GM12878 (cell line): ENCODE data around the gene IL10. TPM values are rescaled to one million over a fixed set of nuclear protein-coding genes. Genes with fewer than 3 reads are reported as not detected.

Experiments
- ATF7 ChIP-seq: fragments of 450-650 bp; IDR thresholded peaks from 2 replicates; pipeline ENCODE4 v1.6.1; 2016; ENCODE audit warnings: low read depth, mild to moderate bottlenecking
- BCL11A ChIP-seq: IDR thresholded peaks from 2 replicates; pipeline ENCODE4 v1.6.1; 2011; ENCODE audit warnings: low read depth, low read length
- BMI1 ChIP-seq: fragments of 450-650 bp; IDR thresholded peaks from 2 replicates; pipeline ENCODE4 v1.6.1; 2016; ENCODE audit warnings: mild to moderate bottlenecking, moderate library complexity, borderline replicate concordance
- CHD4 ChIP-seq: fragments of 200-600 bp; sonication (generic); IDR thresholded peaks from 2 replicates; pipeline ENCODE4 v1.6.1; 2016; ENCODE audit warnings: mild to moderate bottlenecking
- CREM ChIP-seq: IDR thresholded peaks from 2 replicates; pipeline ENCODE4 v1.6.1; 2014; ENCODE audit warnings: antibody characterized with exemption, low read depth
- DPF2 ChIP-seq: fragments of 450-650 bp; IDR thresholded peaks from 2 replicates; pipeline ENCODE4 v1.6.1; 2017; ENCODE audit warnings: mild to moderate bottlenecking
- EGR1 ChIP-seq, 2 experiments: IDR thresholded peaks; 1 replicate in 1 of 2; 2 replicates in 1 of 2; pipeline ENCODE4 v1.6.1; 2011 to 2012; ENCODE audit warnings: low read depth in 2 of 2, low read length in 2 of 2, borderline replicate concordance in 1 of 2, mild to moderate bottlenecking in 1 of 2, moderate library complexity in 1 of 2
- ESRRA ChIP-seq: IDR thresholded peaks from 2 replicates; pipeline ENCODE4 v1.6.1; 2012; ENCODE audit warnings: mild to moderate bottlenecking, low read length, improper control_type of control experiment
- HDAC2 ChIP-seq: fragments of 200-600 bp; sonication (generic); IDR thresholded peaks from 2 replicates; pipeline ENCODE4 v1.6.1; 2017
- HSF1 ChIP-seq: fragments of 150-350 bp; IDR thresholded peaks from 2 replicates; pipeline ENCODE4 v1.6.1; 2014; ENCODE audit warnings: mild to moderate bottlenecking, low read depth, low read length
- IKZF1 ChIP-seq: fragments of 450-650 bp; conservative IDR thresholded peaks from 2 replicates; pipeline ENCODE4 v1.6.1; 2017; ENCODE audit warnings: antibody characterized with exemption, mild to moderate bottlenecking
- IRF4 ChIP-seq: IDR thresholded peaks from 2 replicates; pipeline ENCODE4 v1.6.1; 2011; ENCODE audit warnings: low read depth, low read length
- MEF2A ChIP-seq: IDR thresholded peaks from 2 replicates; pipeline ENCODE4 v1.6.1; 2011; ENCODE audit warnings: low read depth, mild to moderate bottlenecking, low read length, moderate library complexity; ENCODE audit not compliant: insufficient read depth
- MEF2B ChIP-seq: fragments of 450-650 bp; IDR thresholded peaks from 2 replicates; pipeline ENCODE4 v1.6.1; 2018; ENCODE audit warnings: mild to moderate bottlenecking, moderate library complexity; ENCODE audit not compliant: partially characterized antibody, poor library complexity, severe bottlenecking
- MTA2 ChIP-seq: fragments of 450-650 bp; IDR thresholded peaks from 2 replicates; pipeline ENCODE4 v1.6.1; 2016; ENCODE audit warnings: low read depth, mild to moderate bottlenecking, moderate library complexity
- NBN ChIP-seq: fragments of 450-650 bp; IDR thresholded peaks from 2 replicates; pipeline ENCODE4 v1.6.1; 2016
- POU2F2 ChIP-seq: IDR thresholded peaks from 3 replicates; pipeline ENCODE4 v1.6.1; 2011; ENCODE audit warnings: low read depth, mild to moderate bottlenecking, low read length, borderline replicate concordance
- RBBP5 ChIP-seq: fragments of 200-600 bp; sonication (generic); conservative IDR thresholded peaks from 2 replicates; pipeline ENCODE4 v1.6.1; 2016
- RCOR1 ChIP-seq: conservative IDR thresholded peaks from 2 replicates; pipeline ENCODE4 v1.6.1; 2012; ENCODE audit warnings: low read depth, low read length, improper control_type of control experiment
- RFX5 ChIP-seq: IDR thresholded peaks from 2 replicates; pipeline ENCODE4 v1.6.1; 2011; ENCODE audit warnings: low read depth, low read length, improper control_type of control experiment
- SRF ChIP-seq, 2 experiments: IDR thresholded peaks; 2 replicates each; pipeline ENCODE4 v1.6.1; 2011; ENCODE audit warnings: low read depth in 2 of 2, low read length in 2 of 2, mild to moderate bottlenecking in 1 of 2, moderate library complexity in 1 of 2
- TBL1XR1 ChIP-seq: IDR thresholded peaks from 2 replicates; pipeline ENCODE4 v1.6.1; 2012; ENCODE audit warnings: low read depth, low read length, improper control_type of control experiment
- ZNF217 ChIP-seq: fragments of 450-650 bp; IDR thresholded peaks from 2 replicates; pipeline ENCODE4 v1.6.1; 2017; ENCODE audit warnings: antibody characterized with exemption, mild to moderate bottlenecking
- ZNF24 ChIP-seq: fragments of 450-650 bp; IDR thresholded peaks from 2 replicates; pipeline ENCODE4 v1.6.1; 2017; ENCODE audit warnings: antibody characterized with exemption, mild to moderate bottlenecking
- ZNF622 ChIP-seq: fragments of 450-650 bp; IDR thresholded peaks from 2 replicates; pipeline ENCODE4 v1.6.1; 2017; ENCODE audit warnings: mild to moderate bottlenecking, inconsistent platforms
- ZNF687 ChIP-seq: fragments of 450-650 bp; IDR thresholded peaks from 2 replicates; pipeline ENCODE4 v1.6.1; 2017; ENCODE audit warnings: mild to moderate bottlenecking, moderate library complexity
- ZZZ3 ChIP-seq: IDR thresholded peaks from 2 replicates; pipeline ENCODE4 v1.6.1; 2011; ENCODE audit warnings: low read depth; ENCODE audit not compliant: control insufficient read depth, insufficient read length
- polyA plus RNA-seq, 11 experiments: library from polyadenylated mRNA; depleted of rRNA in 4 of 11; unstranded in 6 of 11; stranded (reverse) in 5 of 11; fragments of >200 nt; fragmentation: Nextera tagmentation in 4 of 11; fragmentation: Illumina TruSeq in 1 of 11; extraction: Ambion mirVana in 4 of 11; extraction: Trizol in 1 of 11; gene quantifications; 1 replicate in 1 of 11; 2 replicates in 10 of 11; pipeline versions ENCODE4 v1.2.1 to v1.2.3, GENCODE V29; 2011 to 2016; ENCODE audit warnings: inconsistent platforms in 2 of 11, missing spikeins in 2 of 11, low read depth in 1 of 11
- total RNA-seq, 4 experiments: library from RNA; depleted of rRNA in 3 of 4; stranded (reverse); fragments of >200 nt in 3 of 4; fragmentation: Illumina TruSeq in 1 of 4; extraction: Trizol in 1 of 4; gene quantifications; 2 replicates each; pipeline versions ENCODE4 v1.2.1 to v1.2.3, GENCODE V29; 2013 to 2021

The IL10 gene
- total and polyA plus RNA-seq, 10 of the 15 experiments (the other 5 are each of a cell fraction or from before 2014, with no cell fraction given): 0.34 to 5.0 (median 1.1) TPM

- TF ChIP-seq SRF (IDR thresholded peaks at IDR 0.05; ENCODE audit: low read depth in 2 of 2, low read length in 2 of 2) (no peak), RFX5 (no peak), IKZF1 (peak; percentile 96), BMI1 (no peak), MEF2B (peak; percentile 38), ESRRA (no peak), NBN (peak; percentile 49), ZNF217 (no peak; the same call in 1 of the 2 replicates), MEF2A (0 out of 2 replicates have a peak, but pooled peaks have one; percentile 66), CREM (peak; percentile 60; the same call in 1 of the 2 replicates), EGR1 (IDR thresholded peaks at IDR 0.05; ENCODE audit: borderline replicate concordance in 1 of 2, low read depth in 2 of 2, low read length in 2 of 2) (0 out of 3 replicates have a peak, but pooled peaks of 1 of the 2 experiments have one; percentile 15), HDAC2 (no peak), ATF7 (peak; percentile 68; the same call in 1 of the 2 replicates), IRF4 (0 out of 2 replicates have a peak, but pooled peaks have one; percentile 23), POU2F2 (no peak), RBBP5 (no peak), TBL1XR1 (peak; percentile 96), MTA2 (peak; percentile 78; the same call in 1 of the 2 replicates), RCOR1 (no peak), BCL11A (peak; percentile 78), CHD4 (no peak), ZNF622 (no peak), ZNF24 (no peak), ZNF687 (no peak), DPF2 (peak; percentile 80), HSF1 (no peak), ZZZ3 (no peak)
These were observed 5.9 kb downstream of the IL10 start (continued) for GRCh38 chr1:206766251-206766856.
